K562 (cell line): ENCODE measurements around the gene DDX41.

Experiments used
- CHAMP1 ChIP-seq: fragments of 450-650 bp; IDR thresholded peaks from 2 replicates; pipeline ENCODE4 v1.6.1; 2016; ENCODE audit warnings: mild to moderate bottlenecking
- CTCF ChIP-seq, 3 experiments: IDR thresholded peaks in 2 of 3; conservative IDR thresholded peaks in 1 of 3; 2 replicates each; pipeline ENCODE4 v1.5.1; 2011 to 2012; ENCODE audit warnings: low read length in 3 of 3, mild to moderate bottlenecking in 3 of 3, control low read depth in 2 of 3, improper control_type of control experiment in 1 of 3, inconsistent platforms in 1 of 3, low read depth in 1 of 3, mixed read lengths in 1 of 3, moderate library complexity in 1 of 3; ENCODE audit not compliant: insufficient read depth in 2 of 3
- HBP1 ChIP-seq: fragments of 450-650 bp; formaldehyde crosslinking; IDR thresholded peaks from 2 replicates; pipeline ENCODE4 v1.4.0; 2022; ENCODE audit warnings: missing genetic modification characterization
- MYC ChIP-seq, 2 experiments: fragments of 250-450 bp in 1 of 2; sonication (Bioruptor Pico) in 1 of 2; IDR thresholded peaks; 2 replicates each; pipeline versions ENCODE4 v1.5.1 to v1.6.1; 2012 to 2021; ENCODE audit warnings: low read depth in 2 of 2, borderline replicate concordance in 1 of 2, improper control_type of control experiment in 1 of 2, low read length in 1 of 2, mild to moderate bottlenecking in 1 of 2, moderate library complexity in 1 of 2
- RB1 ChIP-seq: fragments of 450-650 bp; IDR thresholded peaks from 2 replicates; pipeline ENCODE4 v1.6.1; 2017; ENCODE audit warnings: low read depth, mild to moderate bottlenecking
- YY1 ChIP-seq, 3 experiments: IDR thresholded peaks; 2 replicates each; pipeline ENCODE4 v1.6.1; 2011; ENCODE audit warnings: low read length in 2 of 3, mild to moderate bottlenecking in 2 of 3, moderate library complexity in 2 of 3, borderline replicate concordance in 1 of 3, control low read depth in 1 of 3, low read depth in 1 of 3; ENCODE audit not compliant: insufficient read depth in 3 of 3, insufficient replicate concordance in 2 of 3, control insufficient read depth in 1 of 3, insufficient read length in 1 of 3; ENCODE audit errors: extremely low read depth in 1 of 3

GRCh38 chr5:177509381-177509951, 7.3 kb downstream of the DDX41 start, which contains the start of gene DOK3:
- TF ChIP-seq MYC (IDR thresholded peaks at IDR 0.05; ENCODE audit: low read depth, low read length) (no peak), MYC (CRISPR knock-in tag; IDR thresholded peaks at IDR 0.05; ENCODE audit: borderline replicate concordance, low read depth) (no peak), CHAMP1 (no peak), YY1 (IDR thresholded peaks at IDR 0.05; ENCODE audit: borderline replicate concordance in 1 of 3, control insufficient read depth in 1 of 3, extremely low read depth in 1 of 3, insufficient read depth in 3 of 3, insufficient read length in 1 of 3, insufficient replicate concordance in 2 of 3, low read depth in 1 of 3, low read length in 2 of 3) (no peak), HBP1 (CRISPR knock-in tag) (no peak), CTCF (IDR thresholded peaks at IDR 0.05 in 2 of 3, conservative IDR thresholded peaks at IDR 0.05 in 1 of 3; ENCODE audit: insufficient read depth in 2 of 3, low read depth in 1 of 3, low read length in 3 of 3) (no peak), RB1 (no peak)
